Thyroid gland (tissue), 4 donors: ENCODE data around the gene GPR15LG.

Experiments used
- POLR2A ChIP-seq, 2 donors: fragments of 450-650 bp; IDR thresholded peaks; one replicate each; pipeline ENCODE4 v1.6.1; 2017; ENCODE audit warnings: antibody characterized with exemption in 2 of 2, mild to moderate bottlenecking in 2 of 2, moderate library complexity in 1 of 2
- TF ChIP-seq, protein P1 (sequence below), 6 experiments: fragments of 200-600 bp in 3 of 6; fragments of 450-650 bp in 3 of 6; sonication (generic) in 3 of 6; IDR thresholded peaks; one replicate each; pipeline ENCODE4 v1.5.1; 2016 to 2019; ENCODE audit warnings: antibody characterized with exemption in 6 of 6, mild to moderate bottlenecking in 2 of 6, inconsistent platforms in 1 of 6, moderate library complexity in 1 of 6

- TF ChIP-seq, protein P1, sequence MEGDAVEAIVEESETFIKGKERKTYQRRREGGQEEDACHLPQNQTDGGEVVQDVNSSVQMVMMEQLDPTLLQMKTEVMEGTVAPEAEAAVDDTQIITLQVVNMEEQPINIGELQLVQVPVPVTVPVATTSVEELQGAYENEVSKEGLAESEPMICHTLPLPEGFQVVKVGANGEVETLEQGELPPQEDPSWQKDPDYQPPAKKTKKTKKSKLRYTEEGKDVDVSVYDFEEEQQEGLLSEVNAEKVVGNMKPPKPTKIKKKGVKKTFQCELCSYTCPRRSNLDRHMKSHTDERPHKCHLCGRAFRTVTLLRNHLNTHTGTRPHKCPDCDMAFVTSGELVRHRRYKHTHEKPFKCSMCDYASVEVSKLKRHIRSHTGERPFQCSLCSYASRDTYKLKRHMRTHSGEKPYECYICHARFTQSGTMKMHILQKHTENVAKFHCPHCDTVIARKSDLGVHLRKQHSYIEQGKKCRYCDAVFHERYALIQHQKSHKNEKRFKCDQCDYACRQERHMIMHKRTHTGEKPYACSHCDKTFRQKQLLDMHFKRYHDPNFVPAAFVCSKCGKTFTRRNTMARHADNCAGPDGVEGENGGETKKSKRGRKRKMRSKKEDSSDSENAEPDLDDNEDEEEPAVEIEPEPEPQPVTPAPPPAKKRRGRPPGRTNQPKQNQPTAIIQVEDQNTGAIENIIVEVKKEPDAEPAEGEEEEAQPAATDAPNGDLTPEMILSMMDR (IDR thresholded peaks at IDR 0.05) = no peak
- TF ChIP-seq POLR2A (IDR thresholded peaks at IDR 0.05) = no peak
Measured at GRCh38 chr10:84172467-84173356, 889 bp upstream of the GPR15LG start.
